ENCODE measurements around the gene IFNLR1.

The IFNLR1 gene

GRCh38 chr1:24119859-24120756 lies 67.0 kb downstream of the IFNLR1 start:
- DNase-seq, result no peak

- no peak for DNase-seq
Observed at GRCh38 chr1:24119489-24119858, 67.6 kb downstream of the IFNLR1 start.

- DNase-seq, result no peak
Observed at GRCh38 chr1:24118410-24119242, 68.5 kb downstream of the IFNLR1 start.

GRCh38 chr1:24117722-24118409 lies 69.2 kb downstream of the IFNLR1 start:
- DNase-seq, result no peak

GRCh38 chr1:24117132-24117531 lies 70.0 kb downstream of the IFNLR1 start:
- DNase-seq, result no peak

- no peak for DNase-seq
Observed at GRCh38 chr1:24114753-24115152, 72.3 kb downstream of the IFNLR1 start.

GRCh38 chr1:24113641-24114033 lies 73.5 kb downstream of the IFNLR1 start:
- no peak for DNase-seq

GRCh38 chr1:24111996-24112779 lies 74.9 kb downstream of the IFNLR1 start, which contains the start of gene MYOM3:
Gene MYOM3 (minus strand): TSS chr1:24112135. CDS start chr1:24108636, 3,499 bp downstream.
- peak; percentile 64 for DNase-seq

- DNase-seq, result no peak
Observed at GRCh38 chr1:24111262-24111995, 75.7 kb downstream of the IFNLR1 start.

- no peak for DNase-seq
Observed at GRCh38 chr1:24110642-24111261, 76.3 kb downstream of the IFNLR1 start.

- no peak for DNase-seq
Observed at GRCh38 chr1:24109686-24110475, 77.2 kb downstream of the IFNLR1 start.

GRCh38 chr1:24109166-24109483 lies 78.0 kb downstream of the IFNLR1 start:
- no peak for DNase-seq

GRCh38 chr1:24108334-24109165 lies 78.5 kb downstream of the IFNLR1 start:
- DNase-seq, result no peak

- DNase-seq, result no peak
Observed at GRCh38 chr1:24107462-24108138, 79.5 kb downstream of the IFNLR1 start.

GRCh38 chr1:24105368-24106160 lies 81.5 kb downstream of the IFNLR1 start:
- DNase-seq, result no peak

GRCh38 chr1:24104854-24105253 lies 82.2 kb downstream of the IFNLR1 start:
- no peak for DNase-seq
